Transverse colon (tissue), 4 donors: ENCODE measurements around the gene USP22. TPM values are rescaled to one million over a fixed set of nuclear protein-coding genes. Genes with fewer than 3 reads are reported as not detected.

Source experiments
- DNase-seq: peaks from one replicate; pipeline ENCODE4 v3.0.0-alpha.2; 2019
- H3K27ac ChIP-seq, 4 donors: fragments of 200-600 bp; sonication (generic); 2 replicates each; pipeline ENCODE4 v1.5.1; 2016 to 2018; ENCODE audit warnings: inconsistent platforms in 4 of 4
- H3K27me3 ChIP-seq: fragments of 200-600 bp; sonication (generic); 2 replicates; pipeline ENCODE4 v1.5.1; 2017; ENCODE audit warnings: inconsistent platforms
- H3K36me3 ChIP-seq, 4 donors: fragments of 200-600 bp; sonication (generic); 2 replicates each; pipeline ENCODE4 v1.5.1; 2017 to 2019; ENCODE audit warnings: inconsistent platforms in 4 of 4
- H3K4me1 ChIP-seq, 4 donors: fragments of 200-600 bp; sonication (generic); 2 replicates each; pipeline ENCODE4 v1.5.1; 2017 to 2020; ENCODE audit warnings: inconsistent platforms in 4 of 4
- H3K4me3 ChIP-seq, 4 donors: fragments of 200-600 bp; sonication (generic); 1 replicate in 1 of 4; 2 replicates in 3 of 4; pipeline versions ENCODE4 v1.5.1 to v1.6.1; 2017 to 2019; ENCODE audit warnings: inconsistent platforms in 4 of 4
- H3K9me3 ChIP-seq, 2 donors: fragments of 200-600 bp; sonication (generic); 2 replicates each; pipeline ENCODE4 v1.5.1; 2017 to 2019; ENCODE audit warnings: inconsistent platforms in 2 of 2
- CTCF ChIP-seq, 5 experiments: fragments of 200-600 bp in 3 of 5; fragments of 450-650 bp in 2 of 5; sonication (generic) in 3 of 5; IDR thresholded peaks; 1 replicate in 2 of 5; 2 replicates in 3 of 5; pipeline ENCODE4 v1.5.1; 2016 to 2017; ENCODE audit warnings: antibody characterized with exemption in 5 of 5, inconsistent platforms in 3 of 5, mild to moderate bottlenecking in 2 of 5, moderate library complexity in 1 of 5
- EP300 ChIP-seq: sonication (generic); formaldehyde crosslinking; IDR thresholded peaks from one replicate; pipeline ENCODE4 v1.6.1; 2017; ENCODE audit warnings: antibody characterized with exemption, low read depth
- POLR2A ChIP-seq: fragments of 450-650 bp; IDR thresholded peaks from one replicate; pipeline ENCODE4 v1.6.1; 2016; ENCODE audit warnings: antibody characterized with exemption, mild to moderate bottlenecking, moderate library complexity
- POLR2AphosphoS5 ChIP-seq, 3 donors: sonication (generic); formaldehyde crosslinking; IDR thresholded peaks; one replicate each; pipeline ENCODE4 v1.6.1; 2016; ENCODE audit warnings: antibody characterized with exemption in 3 of 3
- WGBS, 2 donors: methylation state at CpG; one replicate each; pipeline ENCODE4 v1.1.5; 2018; ENCODE audit warnings: low coverage in 1 of 2; 5-methylcytosine and 5-hydroxymethylcytosine counted together
- in situ Hi-C, 4 donors: fragments of 200-750 bp; cut with MboI; loops; one replicate each; pipeline versions ENCODE4 v1.15.0 to v1.15.1; 2017; ENCODE audit warnings: low sequenced_read_pairs in 3 of 4, low pct_ligation_motif_present in 1 of 4, low pct_unique_long_range_greater_than_20kb in 1 of 4
- intact Hi-C: fragments of 100-400 bp; cut with DNase I; formaldehyde crosslinking; loops from one replicate; pipeline ENCODE4 v1.15.1; 2023; ENCODE audit warnings: low total_unique reads
- total RNA-seq, 4 donors: library from RNA; depleted of rRNA; stranded (reverse); fragments of >200 nt; gene quantifications; one replicate each; pipeline ENCODE4 v1.1.0, GENCODE V29; 2016

USP22 gene
- total RNA-seq, 4 donors from 2014 or later: 95.5 to 123 (median 108) TPM

- Histone ChIP-seq H3K4me3 (no peak overlapping the region), H3K36me3 (no peaks in the 10 kb centered on the region), H3K9me3 (no peaks in the 10 kb centered on the region), H3K27me3 (no peaks in the 10 kb centered on the region), H3K4me1 (peaks cover 0 to 4% (median 2%) of the 10 kb centered on the region in 4 donors), H3K27ac (peak overlapping the region in 2 of 4 donors; percentile 36 to 69)
- no peak for TF ChIP-seq CTCF (IDR thresholded peaks at IDR 0.05)
- TF ChIP-seq POLR2AphosphoS5 (IDR thresholded peaks at IDR 0.05): no peak
- no peak for TF ChIP-seq POLR2A
- no peak for TF ChIP-seq EP300
- DNase-seq: no peak
- in situ Hi-C loops (no loop called here), intact Hi-C loops (no loop called here)
- 38 to 63% methylated on average over 4 to 11 of the region's 11 CpGs for WGBS, 2 donors
Measured at GRCh38 chr17:21078016-21078780, 35.4 kb upstream of the USP22 start.

- WGBS, 2 donors: 77 to 83% methylated on average over 2 of the region's 2 CpGs
- no peaks in the 10 kb centered on the region for H3K36me3 ChIP-seq
- in situ Hi-C loops (no loop called here), intact Hi-C loops (no loop called here)
- no peak overlapping the region for H3K4me3 ChIP-seq
- no peaks in the 10 kb centered on the region for H3K9me3 ChIP-seq
- no peak for TF ChIP-seq POLR2AphosphoS5 (IDR thresholded peaks at IDR 0.05)
- no peak for TF ChIP-seq EP300
- no peak for TF ChIP-seq CTCF (IDR thresholded peaks at IDR 0.05)
- TF ChIP-seq POLR2A: no peak
- DNase-seq: no peak
- H3K4me1 ChIP-seq: peaks cover 0 to 4% (median 2%) of the 10 kb centered on the region in 4 donors
- peak overlapping the region in 1 of 4 donors; percentile 82 for H3K27ac ChIP-seq
- H3K27me3 ChIP-seq: no peaks in the 10 kb centered on the region
Measured at GRCh38 chr17:21077281-21077680, 34.5 kb upstream of the USP22 start.

GRCh38 chr17:21076242-21076641, 33.4 kb upstream of the USP22 start:
- Histone ChIP-seq H3K9me3 (no peaks in the 10 kb centered on the region), H3K27ac (peak overlapping the region in 3 of 4 donors; percentile 69 to 82 (median 76)), H3K36me3 (no peaks in the 10 kb centered on the region), H3K4me1 (peaks cover 0 to 4% (median 2%) of the 10 kb centered on the region in 4 donors), H3K27me3 (no peaks in the 10 kb centered on the region), H3K4me3 (no peak overlapping the region)
- in situ Hi-C loops (no loop called here), intact Hi-C loops (no loop called here)
- 79 to 96% methylated on average over 3 of the region's 3 CpGs for WGBS, 2 donors
- TF ChIP-seq EP300 (no peak), POLR2A (no peak), POLR2AphosphoS5 (IDR thresholded peaks at IDR 0.05) (no peak), CTCF (IDR thresholded peaks at IDR 0.05) (no peak)
- no peak for DNase-seq

GRCh38 chr17:21075739-21076085, 32.9 kb upstream of the USP22 start:
- intact Hi-C loops: no loop called here

More at GRCh38 chr17:21075739-21076085, 32.9 kb upstream of the USP22 start:
- no peak for DNase-seq
- Histone ChIP-seq H3K27me3 (no peaks in the 10 kb centered on the region), H3K4me3 (no peak overlapping the region), H3K36me3 (no peaks in the 10 kb centered on the region), H3K27ac (peak overlapping the region; percentile 1 to 82 (median 72)), H3K4me1 (peaks cover 0 to 4% (median 2%) of the 10 kb centered on the region in 4 donors), H3K9me3 (no peaks in the 10 kb centered on the region)
- in situ Hi-C loops: no loop called here
- no peak for TF ChIP-seq EP300
- no peak for TF ChIP-seq POLR2A
- no peak for TF ChIP-seq CTCF (IDR thresholded peaks at IDR 0.05)
- no peak for TF ChIP-seq POLR2AphosphoS5 (IDR thresholded peaks at IDR 0.05)
- 76 to 77% methylated on average over 8 to 11 of the region's 11 CpGs for WGBS, 2 donors
